NB4 (cell line): ENCODE results near the gene STON2.

ENCODE experiments used
- CTCF ChIP-seq: IDR thresholded peaks from one replicate; pipeline ENCODE4 v1.5.1; 2012; ENCODE audit warnings: low read depth, low read length
- MYC ChIP-seq: IDR thresholded peaks from 2 replicates; pipeline ENCODE4 v1.6.1; 2011; ENCODE audit warnings: low read depth, low read length
- POLR2A ChIP-seq: IDR thresholded peaks from 2 replicates; pipeline ENCODE4 v1.6.1; 2011; ENCODE audit warnings: mild to moderate bottlenecking; ENCODE audit not compliant: insufficient read length; ENCODE audit errors: extremely low read depth

- TF ChIP-seq CTCF (no peak), POLR2A (no peak), MYC (no peak)
Observed at GRCh38 chr14:81301371-81301770, 98.8 kb downstream of the STON2 start.
